OCI-LY7 (cell line): ENCODE measurements around the gene SCN8A. TPM values are rescaled to one million over a fixed set of nuclear protein-coding genes. Genes with fewer than 3 reads are reported as not detected.

ENCODE experiments used
- BruUV-seq: library from RNA; stranded (reverse); fragments of 400-500 nt; replicated peaks from 2 replicates; lab custom pipeline; 2021; lab: Mats Ljungman, UMichigan
- CTCF ChIA-PET: fragments of 300-600 bp; sonication (Branson Sonifier 250); formaldehyde crosslinking; loops from one replicate; lab custom pipeline; 2022; ENCODE audit warnings: antibody characterized with exemption; ENCODE audit not compliant: unreplicated experiment; lab: Charles Lee
- POLR2A ChIA-PET: fragments of 300-600 bp; sonication (Branson Sonifier 250); formaldehyde crosslinking; loops from one replicate; lab custom pipeline; 2022; ENCODE audit warnings: antibody characterized with exemption; lab: Charles Lee
- DNase-seq: peaks from one replicate; pipeline ENCODE4 v3.0.0-alpha.2; 2015; ENCODE audit warnings: low spot score
- H2AFZ ChIP-seq: fragments of 200-600 bp; sonication (generic), shearing (Covaris generic); 2 replicates; pipeline ENCODE4 v1.6.1; 2014; ENCODE audit warnings: mild to moderate bottlenecking, antibody characterized with exemption, low read length, moderate library complexity
- H3K27ac ChIP-seq: fragments of 200-600 bp; sonication (generic); 2 replicates; pipeline ENCODE4 v1.5.1; 2014; ENCODE audit warnings: mixed run types, low read depth, mild to moderate bottlenecking, moderate library complexity, low read length, inconsistent platforms; ENCODE audit not compliant: poor library complexity, severe bottlenecking
- H3K36me3 ChIP-seq: fragments of 200-600 bp; sonication (generic); 2 replicates; pipeline ENCODE4 v1.6.1; 2014; ENCODE audit warnings: mild to moderate bottlenecking, antibody characterized with exemption, low read length, moderate library complexity, mixed read lengths; ENCODE audit not compliant: insufficient read depth
- H3K4me1 ChIP-seq: fragments of 200-600 bp; sonication (generic); 2 replicates; pipeline ENCODE4 v1.5.1; 2014; ENCODE audit warnings: mild to moderate bottlenecking, low read length; ENCODE audit not compliant: insufficient read depth, poor library complexity, severe bottlenecking
- H3K4me2 ChIP-seq: fragments of 200-600 bp; sonication (generic); 2 replicates; pipeline ENCODE4 v1.6.1; 2014; ENCODE audit warnings: mild to moderate bottlenecking, low read length
- H3K4me3 ChIP-seq: fragments of 200-600 bp; sonication (generic); 2 replicates; pipeline ENCODE4 v1.5.1; 2014; ENCODE audit warnings: mild to moderate bottlenecking, low read depth, low read length; ENCODE audit not compliant: poor library complexity, severe bottlenecking
- H3K79me2 ChIP-seq: fragments of 200-600 bp; sonication (generic); 2 replicates; pipeline ENCODE4 v1.6.1; 2016; ENCODE audit warnings: low read depth, mild to moderate bottlenecking, low read length, moderate library complexity, mixed read lengths; ENCODE audit not compliant: insufficient read depth
- H3K9me2 ChIP-seq: fragments of 200-600 bp; sonication (generic); 2 replicates; pipeline ENCODE4 v1.6.1; 2016; ENCODE audit warnings: mild to moderate bottlenecking, low read length, mixed read lengths; ENCODE audit not compliant: insufficient read depth
- H3K9me3 ChIP-seq: fragments of 200-600 bp; sonication (generic); 2 replicates; pipeline ENCODE4 v1.6.1; 2014; ENCODE audit warnings: mild to moderate bottlenecking, mixed run types, low read length, mixed read lengths
- H4K20me1 ChIP-seq: fragments of 200-600 bp; sonication (generic); 2 replicates; pipeline ENCODE4 v1.6.1; 2014; ENCODE audit warnings: mild to moderate bottlenecking, antibody characterized with exemption, low read length, moderate library complexity, mixed read lengths; ENCODE audit not compliant: insufficient read depth
- CTCF ChIP-seq: fragments of 200-600 bp; sonication (generic); conservative IDR thresholded peaks from 2 replicates; pipeline ENCODE4 v1.5.1; 2014; ENCODE audit warnings: mild to moderate bottlenecking, antibody characterized with exemption, low read length, moderate library complexity, mixed read lengths
- EZH2phosphoT487 ChIP-seq: fragments of 200-600 bp; sonication (generic); IDR thresholded peaks from 2 replicates; pipeline ENCODE4 v1.6.1; 2018; ENCODE audit warnings: low read depth, borderline replicate concordance, mild to moderate bottlenecking, mixed run types, antibody characterized with exemption, low read length, moderate library complexity, mixed read lengths
- intact Hi-C: fragments of 100-400 bp; cut with micrococcal nuclease; formaldehyde crosslinking; loops from one replicate; pipeline ENCODE4 v1.10.0; 2022; ENCODE audit not compliant: unreplicated experiment
- total RNA-seq, 2 experiments: library from RNA; depleted of rRNA in 1 of 2; stranded (reverse); fragments of >200 nt in 1 of 2; shearing (Covaris generic) in 1 of 2; gene quantifications; 2 replicates each; pipeline ENCODE4 v1.2.3, GENCODE V29; 2014 to 2022

SCN8A gene
- total RNA-seq, 2 experiments from 2014 or later: 0.88 to 2.6 TPM

GRCh38 chr12:51579321-51579850 is 11.6 kb upstream of the SCN8A start:
- DNase-seq: no peak
- Histone ChIP-seq H4K20me1 (no peaks in the 10 kb centered on the region), H2AFZ (no peak overlapping the region), H3K4me2 (no peak overlapping the region), H3K27ac (no peak overlapping the region), H3K36me3 (no peaks in the 10 kb centered on the region), H3K9me3 (no peaks in the 10 kb centered on the region), H3K79me2 (no peaks in the 10 kb centered on the region), H3K9me2 (no peaks in the 10 kb centered on the region), H3K4me1 (no peaks in the 10 kb centered on the region), H3K4me3 (no peak overlapping the region)
- TF ChIP-seq CTCF (no peak), EZH2phosphoT487 (no peak)
- ChIA-PET POLR2A (interaction anchor here (0.6 kb wide), 1 partner anchor 31 kb away, joined by 3 read pairs; no protein-coding TSS in a partner anchor), CTCF (no interaction called here)
- BruUV-seq: no TSS peak
- intact Hi-C loops: no loop called here

- TF ChIP-seq CTCF (no peak), EZH2phosphoT487 (no peak)
- intact Hi-C loops: no loop called here
- H3K9me3 ChIP-seq: no peaks in the 10 kb centered on the region
- H3K27ac ChIP-seq: no peak overlapping the region
- no peaks in the 10 kb centered on the region for H3K36me3 ChIP-seq
- H3K4me1 ChIP-seq: peaks cover 8% of the 10 kb centered on the region
- no peaks in the 10 kb centered on the region for H3K79me2 ChIP-seq
- H4K20me1 ChIP-seq: no peaks in the 10 kb centered on the region
- ChIA-PET CTCF (no interaction called here), POLR2A (no interaction called here)
- BruUV-seq: no TSS peak
- H3K9me2 ChIP-seq: no peaks in the 10 kb centered on the region
- no peak overlapping the region for H2AFZ ChIP-seq
- H3K4me2 ChIP-seq: no peak overlapping the region
- H3K4me3 ChIP-seq: no peak overlapping the region
- no peak for DNase-seq
Observed at GRCh38 chr12:51589060-51589459, 2.0 kb upstream of the SCN8A start.

- Histone ChIP-seq H3K9me2 (no peaks in the 10 kb centered on the region), H3K27ac (no peak overlapping the region), H3K79me2 (no peaks in the 10 kb centered on the region), H3K4me1 (peaks cover 8% of the 10 kb centered on the region), H3K36me3 (no peaks in the 10 kb centered on the region), H3K4me2 (peak overlapping the region; percentile 78), H2AFZ (peak overlapping the region; percentile 93), H3K4me3 (peak overlapping the region; percentile 66), H4K20me1 (no peaks in the 10 kb centered on the region), H3K9me3 (no peaks in the 10 kb centered on the region)
- intact Hi-C loops: loop anchor here (2.0 kb wide), 2 partner anchors 169 to 361 kb away; partner anchors contain the start of gene ACVR1B
- no TSS peak for BruUV-seq
- no peak for DNase-seq
- ChIA-PET CTCF (no interaction called here), POLR2A (no interaction called here)
- TF ChIP-seq CTCF (no peak), EZH2phosphoT487 (no peak)
Observed at GRCh38 chr12:51589557-51590176, 1.4 kb upstream of the SCN8A start.
